Mesenchymal stem cell (in vitro differentiated cells and primary cell): ENCODE measurements around the gene LRRC37B.
"Not testable (repeated sequence)": the region's sequence is repeated elsewhere in the genome, so short reads cannot be mapped to it uniquely, and the experiment has no call there.

ENCODE experiments used
- DNase-seq: peaks from one replicate; pipeline ENCODE4 v3.0.0-alpha.2; 2013
- H2AFZ ChIP-seq: one replicate; pipeline ENCODE4 v1.6.1; 2013; ENCODE audit warnings: low read depth, mild to moderate bottlenecking, control low read depth, inconsistent platforms, low read length, moderate library complexity
- H2AK5ac ChIP-seq: 2 replicates; pipeline ENCODE4 v1.6.1; 2013; ENCODE audit warnings: low read length, moderate library complexity, mild to moderate bottlenecking, inconsistent platforms; ENCODE audit not compliant: severe bottlenecking
- H2BK120ac ChIP-seq: one replicate; pipeline ENCODE4 v1.6.1; 2013; ENCODE audit warnings: low read depth, mild to moderate bottlenecking, inconsistent platforms, low read length, moderate library complexity
- H2BK12ac ChIP-seq, 2 experiments: one replicate each; pipeline ENCODE4 v1.6.1; 2013; ENCODE audit warnings: inconsistent platforms in 2 of 2, low read length in 2 of 2, mild to moderate bottlenecking in 2 of 2, moderate library complexity in 2 of 2, control low read depth in 1 of 2
- H2BK15ac ChIP-seq: one replicate; pipeline ENCODE4 v1.6.1; 2013; ENCODE audit warnings: mild to moderate bottlenecking, low read depth, inconsistent platforms; ENCODE audit not compliant: poor library complexity, severe bottlenecking
- H2BK5ac ChIP-seq: 2 replicates; pipeline ENCODE4 v1.6.1; 2013; ENCODE audit warnings: low read depth, mild to moderate bottlenecking, low read length, control low read depth, inconsistent platforms; ENCODE audit not compliant: poor library complexity, severe bottlenecking
- H3K14ac ChIP-seq, 2 experiments: one replicate each; pipeline ENCODE4 v1.6.1; 2013; ENCODE audit warnings: inconsistent platforms in 2 of 2, low read length in 2 of 2, control low read depth in 1 of 2, mild to moderate bottlenecking in 1 of 2, moderate library complexity in 1 of 2
- H3K18ac ChIP-seq, 2 experiments: one replicate each; pipeline ENCODE4 v1.6.1; 2013; ENCODE audit warnings: inconsistent platforms in 2 of 2, low read length in 2 of 2, control low read depth in 1 of 2, low read depth in 1 of 2, mild to moderate bottlenecking in 1 of 2
- H3K23ac ChIP-seq, 2 experiments: one replicate each; pipeline ENCODE4 v1.6.1; 2013; ENCODE audit warnings: inconsistent platforms in 2 of 2, low read length in 2 of 2, mild to moderate bottlenecking in 2 of 2, moderate library complexity in 2 of 2, control low read depth in 1 of 2
- H3K27ac ChIP-seq: 2 replicates; pipeline ENCODE4 v1.5.1; 2013; ENCODE audit warnings: mild to moderate bottlenecking, moderate library complexity, low read length, control low read depth, inconsistent platforms; ENCODE audit not compliant: poor library complexity, severe bottlenecking
- H3K27me3 ChIP-seq, 2 experiments: 2 replicates each; pipeline versions ENCODE4 v1.6.1 to v1.7.0; 2013; ENCODE audit warnings: low read length in 2 of 2, mild to moderate bottlenecking in 2 of 2, moderate library complexity in 2 of 2, control low read depth in 1 of 2, inconsistent platforms in 1 of 2; ENCODE audit not compliant: control insufficient read depth in 1 of 2, insufficient read depth in 1 of 2
- H3K36me3 ChIP-seq, 2 experiments: 2 replicates each; pipeline versions ENCODE4 v1.6.1 to v1.7.0; 2013; ENCODE audit warnings: low read length in 2 of 2, control low read depth in 1 of 2, inconsistent platforms in 1 of 2, low read depth in 1 of 2, mild to moderate bottlenecking in 1 of 2; ENCODE audit not compliant: insufficient read depth in 2 of 2, control insufficient read depth in 1 of 2
- H3K4ac ChIP-seq, 2 experiments: one replicate each; pipeline ENCODE4 v1.6.1; 2013; ENCODE audit warnings: inconsistent platforms in 2 of 2, low read length in 2 of 2, mild to moderate bottlenecking in 2 of 2, moderate library complexity in 2 of 2, control low read depth in 1 of 2, low read depth in 1 of 2
- H3K4me1 ChIP-seq: 2 replicates; pipeline ENCODE4 v1.6.1; 2013; ENCODE audit warnings: low read depth, low read length, control low read depth; ENCODE audit not compliant: control insufficient read depth, insufficient read depth
- H3K4me2 ChIP-seq: 2 replicates; pipeline ENCODE4 v1.6.1; 2013; ENCODE audit warnings: low read length, mild to moderate bottlenecking, inconsistent platforms; ENCODE audit not compliant: poor library complexity, severe bottlenecking
- H3K4me3 ChIP-seq, 2 experiments: 2 replicates each; pipeline versions ENCODE4 v1.5.1 to v1.7.0; 2013; ENCODE audit warnings: low read length in 2 of 2, mild to moderate bottlenecking in 2 of 2, control low read depth in 1 of 2, low read depth in 1 of 2; ENCODE audit not compliant: insufficient read depth in 1 of 2
- H3K79me1 ChIP-seq: replicated peaks from 2 replicates; pipeline ENCODE4 v1.6.1; 2013; ENCODE audit warnings: mild to moderate bottlenecking, control low read depth, low read length, inconsistent platforms; ENCODE audit not compliant: poor library complexity, severe bottlenecking
- H3K9ac ChIP-seq: 2 replicates; pipeline ENCODE4 v1.7.0; 2013; ENCODE audit warnings: mild to moderate bottlenecking, low read length, moderate library complexity
- H3K9me3 ChIP-seq: 2 replicates; pipeline ENCODE4 v1.7.0; 2013; ENCODE audit warnings: mild to moderate bottlenecking, low read length; ENCODE audit not compliant: control insufficient read depth
- H4K8ac ChIP-seq: one replicate; pipeline ENCODE4 v1.6.1; 2013; ENCODE audit warnings: inconsistent platforms, mild to moderate bottlenecking, low read length, moderate library complexity
- H4K91ac ChIP-seq: one replicate; pipeline ENCODE4 v1.6.1; 2013; ENCODE audit warnings: mild to moderate bottlenecking, low read length, inconsistent platforms
- WGBS: methylation state at CpG from one replicate; pipeline ENCODE4 v1.1.7; 2013; ENCODE audit warnings: mixed read lengths; 5-methylcytosine and 5-hydroxymethylcytosine counted together

Gene LRRC37B

DNA sequence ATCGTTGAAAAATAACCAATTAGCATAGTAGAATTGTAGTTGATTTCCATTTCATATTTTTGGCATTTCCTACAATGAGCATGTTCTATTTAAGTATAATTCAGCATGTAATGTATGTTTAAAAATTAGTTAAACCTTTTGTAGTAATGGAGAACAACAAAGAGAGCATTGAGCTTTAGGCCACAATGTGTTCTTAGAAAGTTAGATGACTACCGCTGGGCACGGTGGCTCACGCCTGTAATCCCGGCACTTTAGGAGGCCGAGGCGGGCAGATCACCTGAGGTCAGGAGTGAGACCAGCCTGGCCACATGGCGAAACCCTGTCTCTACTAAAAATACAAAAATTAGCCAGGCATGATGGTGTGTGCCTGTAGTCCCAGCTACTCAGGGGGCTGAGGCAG, 93.1 kb downstream of the LRRC37B start:
- DNase-seq, H3K79me1 ChIP-seq, H3K4me2 ChIP-seq, H2BK120ac ChIP-seq, H3K4ac ChIP-seq, H4K91ac ChIP-seq, H3K9ac ChIP-seq, H3K18ac ChIP-seq, H3K36me3 ChIP-seq, H2AK5ac ChIP-seq, H3K27ac ChIP-seq, H3K9me3 ChIP-seq, H2AFZ ChIP-seq, H3K4me1 ChIP-seq, H2BK5ac ChIP-seq, H4K8ac ChIP-seq, H3K23ac ChIP-seq, H2BK12ac ChIP-seq, H2BK15ac ChIP-seq, H3K27me3 ChIP-seq, H3K4me3 ChIP-seq, H3K14ac ChIP-seq: not testable (repeated sequence)
- 91% methylated on average over 6 of the region's 8 CpGs for WGBS

DNA sequence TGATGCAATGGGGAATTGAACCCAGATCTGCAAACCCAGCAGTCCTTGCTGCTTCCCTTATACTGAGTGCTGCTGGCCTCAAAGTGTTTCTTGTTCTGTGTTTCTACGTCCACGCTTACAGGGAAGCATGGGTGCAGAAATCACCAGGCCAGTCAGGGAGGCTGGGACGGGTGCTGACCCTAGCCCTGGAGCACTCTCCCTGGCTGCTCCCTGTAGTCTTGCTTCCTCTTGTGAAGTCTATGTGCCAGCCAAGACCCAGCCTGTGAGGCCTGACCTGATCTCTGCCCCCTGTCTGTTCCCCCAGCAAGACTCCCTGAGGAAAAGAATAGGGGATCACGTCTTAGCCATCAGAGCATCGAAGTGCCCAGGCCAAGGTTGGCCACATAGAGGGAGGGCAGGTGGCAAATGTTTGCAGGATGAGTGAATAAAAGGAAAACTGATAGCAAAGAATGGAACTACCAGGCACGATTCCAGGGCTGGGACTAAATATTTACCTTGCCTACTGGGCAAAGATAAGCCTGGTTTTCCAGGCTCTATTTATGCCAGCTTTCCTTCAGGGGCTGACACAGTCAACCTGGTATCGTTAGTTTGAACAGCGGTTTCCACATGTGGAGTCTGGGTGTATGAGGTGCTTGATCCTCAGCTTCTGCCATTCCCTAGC, 93.9 kb downstream of the LRRC37B start:
- no peak overlapping the region for H3K4me3 ChIP-seq
- no peak overlapping the region for H3K27ac ChIP-seq
- DNase-seq: no peak
- H3K79me1 ChIP-seq: no peaks in the 10 kb centered on the region
- H3K4me1 ChIP-seq: no peaks in the 10 kb centered on the region
- no peak overlapping the region for H2AFZ ChIP-seq
- no peak overlapping the region for H4K91ac ChIP-seq
- no peak overlapping the region for H2BK5ac ChIP-seq
- no peak overlapping the region for H4K8ac ChIP-seq
- H3K18ac ChIP-seq: no peak overlapping the region
- H3K23ac ChIP-seq: no peak overlapping the region
- H3K9ac ChIP-seq: no peak overlapping the region
- peaks cover 0 to 7% of the 10 kb centered on the region in 2 experiments for H3K27me3 ChIP-seq
- no peak overlapping the region for H2BK12ac ChIP-seq
- no peak overlapping the region for H3K4ac ChIP-seq
- H3K9me3 ChIP-seq: no peaks in the 10 kb centered on the region
- no peak overlapping the region for H2BK120ac ChIP-seq
- no peak overlapping the region for H3K4me2 ChIP-seq
- no peak overlapping the region for H2AK5ac ChIP-seq
- no peak overlapping the region for H2BK15ac ChIP-seq
- WGBS: 91% methylated on average over 8 of the region's 8 CpGs
- no peak overlapping the region for H3K14ac ChIP-seq
- H3K36me3 ChIP-seq: no peaks in the 10 kb centered on the region

DNA sequence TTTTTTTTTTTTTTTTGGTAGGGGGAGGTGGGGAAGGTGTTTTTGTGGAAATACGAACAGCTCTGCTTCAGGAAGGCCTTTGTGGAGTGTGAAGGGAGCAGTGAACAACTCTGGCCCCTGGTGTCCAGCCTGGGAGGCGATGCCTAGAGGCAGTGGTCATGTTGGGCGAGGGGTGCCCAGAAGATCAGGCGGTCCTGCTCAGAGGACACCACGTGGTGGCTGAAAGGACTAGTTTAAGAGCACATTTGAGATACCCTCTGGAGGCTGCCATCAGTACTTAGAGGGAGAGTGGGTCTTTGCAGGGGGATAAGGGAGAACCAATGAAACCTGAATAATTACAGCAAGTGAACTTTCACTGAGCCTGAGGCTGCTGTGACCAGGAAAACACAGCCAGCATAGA, 95.0 kb downstream of the LRRC37B start:
- Histone ChIP-seq H2BK120ac (no peak overlapping the region), H3K36me3 (no peaks in the 10 kb centered on the region)

DNA sequence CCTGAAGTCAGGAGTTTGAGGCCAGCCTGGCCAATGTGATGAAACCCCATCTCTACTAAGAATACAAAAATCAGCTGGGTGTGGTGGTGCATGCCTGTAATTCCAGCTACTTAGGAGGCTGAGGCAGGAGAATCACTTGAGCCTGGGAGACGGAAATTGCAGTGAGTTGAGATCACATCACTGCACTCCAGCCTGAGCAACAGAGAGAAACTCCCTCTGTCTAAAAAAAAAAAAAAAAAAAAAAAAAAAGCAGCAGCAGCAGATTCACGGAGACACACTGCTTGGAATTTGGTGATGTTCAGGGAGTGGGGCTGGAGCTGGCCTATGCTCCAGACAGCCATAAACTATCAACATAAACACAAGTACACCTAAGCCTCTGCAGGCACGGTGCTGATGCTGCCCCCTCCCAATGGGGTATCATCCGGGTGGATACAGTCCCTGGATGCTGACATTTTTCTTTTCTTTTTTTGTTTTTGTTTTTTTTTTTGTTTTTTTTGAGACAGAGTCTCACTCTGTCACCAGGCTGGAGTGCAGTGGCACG, 95.5 kb downstream of the LRRC37B start:
- Histone ChIP-seq H3K27me3 (peaks cover 0 to 7% of the 10 kb centered on the region in 2 experiments), H3K4ac (no peak overlapping the region), H2BK12ac (no peak overlapping the region), H3K18ac (no peak overlapping the region), H3K4me3 (no peak overlapping the region), H4K8ac (no peak overlapping the region), H3K36me3 (no peaks in the 10 kb centered on the region), H2BK15ac (no peak overlapping the region), H4K91ac (no peak overlapping the region), H2AK5ac (no peak overlapping the region), H2BK5ac (no peak overlapping the region), H3K4me1 (no peaks in the 10 kb centered on the region), H2BK120ac (no peak overlapping the region), H3K9me3 (no peaks in the 10 kb centered on the region), H3K23ac (no peak overlapping the region), H3K9ac (no peak overlapping the region), H2AFZ (no peak overlapping the region), H3K14ac (no peak overlapping the region), H3K4me2 (no peak overlapping the region), H3K27ac (no peak overlapping the region), H3K79me1 (no peaks in the 10 kb centered on the region)
- peak; percentile 39 for DNase-seq
- WGBS: 54% methylated on average over 3 of the region's 5 CpGs

More for the DNA sequence above, 95.0 kb downstream of the LRRC37B start:
- no peak for DNase-seq
- 94% methylated on average over 5 of the region's 5 CpGs for WGBS
- Histone ChIP-seq H3K27ac (no peak overlapping the region), H3K4me3 (no peak overlapping the region), H4K91ac (no peak overlapping the region), H2BK12ac (no peak overlapping the region), H2BK15ac (no peak overlapping the region), H2AFZ (no peak overlapping the region), H4K8ac (no peak overlapping the region), H3K9ac (no peak overlapping the region), H3K4me1 (no peaks in the 10 kb centered on the region), H3K79me1 (no peaks in the 10 kb centered on the region), H3K27me3 (peaks cover 0 to 7% of the 10 kb centered on the region in 2 experiments), H3K9me3 (no peaks in the 10 kb centered on the region), H3K23ac (no peak overlapping the region), H3K4ac (no peak overlapping the region), H3K18ac (no peak overlapping the region), H3K14ac (no peak overlapping the region), H2AK5ac (no peak overlapping the region), H2BK5ac (no peak overlapping the region), H3K4me2 (no peak overlapping the region)
